ENCODE data around the gene SART1. TPM values are rescaled to one million over a fixed set of nuclear protein-coding genes. Genes with fewer than 3 reads are reported as not detected.
"Not testable (repeated sequence)": the region's sequence is repeated elsewhere in the genome, so short reads cannot be mapped to it uniquely, and the experiment has no call there.

Gene SART1
- total RNA-seq, 2 donors from 2014 or later = 72.9 to 107 TPM

DNA sequence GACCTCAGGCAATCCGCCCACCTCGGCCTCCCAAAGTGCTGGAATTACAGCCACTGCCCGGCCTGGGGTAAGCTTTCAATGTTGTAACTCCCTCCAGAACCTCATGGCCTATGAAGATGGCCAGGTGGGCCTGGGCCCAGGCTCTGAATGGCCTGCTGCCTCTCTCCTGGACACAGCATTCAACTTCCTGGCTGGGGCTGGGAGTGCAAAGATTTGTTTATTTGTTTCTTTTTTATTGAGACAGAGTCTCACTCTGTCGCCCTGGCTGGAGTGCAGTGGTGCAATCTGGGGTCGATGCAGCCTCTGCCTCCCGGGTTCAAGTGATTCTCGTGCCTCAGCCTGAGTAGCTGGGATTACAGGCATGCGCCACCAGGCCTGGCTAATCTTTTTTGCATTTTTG lies 16.8 kb upstream of the SART1 start:
- Mint-ChIP-seq H3K27me3 (no peaks in the 10 kb centered on the region), H3K4me3 (no peak overlapping the region), H3K27ac (no peak overlapping the region), H3K36me3 (no peaks in the 10 kb centered on the region), H3K9me3 (no peaks in the 10 kb centered on the region), H3K4me1 (ENCODE audit: low read depth in 2 of 2) (peaks cover 6% of the 10 kb centered on the region in 2 donors)
- peak; percentile 28 for DNase-seq (ENCODE audit: low spot score)
- no peak for ATAC-seq

- Mint-ChIP-seq H3K27ac (no peak within 1 kb of the TSS), H3K27me3 (no peaks in the 10 kb centered on the region), H3K9me3 (no peaks in the 10 kb centered on the region), H3K4me3 (no peak within 1 kb of the TSS), H3K4me1 (ENCODE audit: low read depth in 2 of 2) (peaks cover 6% of the 10 kb centered on the region in 2 donors), H3K36me3 (no peaks in the 10 kb centered on the region)
- ATAC-seq = no peak
- peak; percentile 41 for DNase-seq (ENCODE audit: low spot score)
These were observed 16.1 kb upstream of the SART1 start, which contains the start of gene TSGA10IP for GRCh38 chr11:65945430-65945911. Gene TSGA10IP, plus strand, starts transcription at chr11:65945480. Its CDS starts 196 bp downstream, at chr11:65945676.

DNA sequence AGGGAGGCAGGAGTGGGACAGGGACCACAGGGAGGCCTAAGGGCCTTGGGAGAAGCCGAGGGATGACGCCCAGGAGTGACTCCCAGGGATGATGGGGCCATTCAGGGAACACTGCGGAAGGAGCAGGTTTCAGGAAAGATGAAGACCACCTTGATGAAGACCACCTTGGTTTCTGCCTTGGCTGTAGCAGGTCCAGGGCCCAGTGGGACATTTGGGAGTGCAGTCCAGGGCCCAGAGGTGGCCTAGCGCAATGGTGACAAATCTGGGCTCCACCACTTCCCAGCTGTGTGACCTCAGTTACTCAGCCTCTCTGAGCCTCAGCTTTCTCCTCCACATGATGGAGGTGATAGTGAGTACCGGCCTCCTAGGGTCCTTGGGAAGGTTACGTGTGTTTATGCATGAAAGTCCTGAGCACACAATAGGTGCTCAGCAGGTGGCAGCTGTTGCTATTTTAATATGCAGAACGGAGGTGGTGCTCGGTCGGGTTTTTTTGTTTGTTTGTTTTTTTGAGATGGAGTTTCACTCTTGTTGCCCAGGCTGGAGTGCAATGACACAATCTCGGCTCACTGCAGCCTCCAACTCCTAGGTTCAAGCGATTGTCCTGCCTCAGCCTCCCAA lies 15.5 kb upstream of the SART1 start:
- peaks cover 6% of the 10 kb centered on the region in 2 donors for H3K4me1 Mint-ChIP-seq (ENCODE audit: low read depth in 2 of 2)
- no peaks in the 10 kb centered on the region for H3K36me3 Mint-ChIP-seq
- DNase-seq (ENCODE audit: low spot score) (no peak), ATAC-seq (no peak)
- H3K27me3 Mint-ChIP-seq = no peaks in the 10 kb centered on the region
- H3K9me3 Mint-ChIP-seq = no peaks in the 10 kb centered on the region
- H3K4me3 Mint-ChIP-seq = no peak overlapping the region
- no peak overlapping the region for H3K27ac Mint-ChIP-seq

GRCh38 chr11:65946655-65947054 lies 14.9 kb upstream of the SART1 start:
- no peak overlapping the region for H3K4me3 Mint-ChIP-seq
- DNase-seq (ENCODE audit: low spot score) = peak; percentile 32
- no peak for ATAC-seq
- no peaks in the 10 kb centered on the region for H3K36me3 Mint-ChIP-seq
- no peaks in the 10 kb centered on the region for H3K27me3 Mint-ChIP-seq
- no peaks in the 10 kb centered on the region for H3K9me3 Mint-ChIP-seq
- H3K27ac Mint-ChIP-seq = no peak overlapping the region
- peaks cover 0 to under 1% of the 10 kb centered on the region in 2 donors for H3K4me1 Mint-ChIP-seq (ENCODE audit: low read depth in 2 of 2)

DNA sequence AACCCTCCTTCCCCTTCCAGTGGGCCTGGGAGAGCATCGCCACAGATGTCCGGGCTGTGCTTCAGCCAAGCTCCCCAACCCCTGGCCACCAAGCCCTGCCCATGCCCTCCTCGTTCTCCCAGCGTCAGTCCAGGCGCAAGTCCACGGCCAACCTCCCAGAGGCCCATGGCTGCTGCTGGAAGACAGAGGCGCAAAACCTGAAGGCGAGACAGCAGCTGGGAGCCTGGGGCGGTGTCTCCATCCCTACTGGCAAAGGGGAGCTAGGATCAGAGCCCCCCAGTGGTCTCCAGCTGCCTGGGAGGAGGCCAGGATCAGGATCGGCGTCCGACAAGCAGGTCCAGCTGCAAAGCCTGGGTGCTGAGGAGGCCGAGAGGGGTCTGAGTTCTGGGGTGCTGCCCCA lies 14.4 kb upstream of the SART1 start:
- H3K36me3 Mint-ChIP-seq = no peaks in the 10 kb centered on the region
- H3K27me3 Mint-ChIP-seq = no peaks in the 10 kb centered on the region
- DNase-seq (ENCODE audit: low spot score) (peak; percentile 47), ATAC-seq (no peak)
- H3K27ac Mint-ChIP-seq = no peak overlapping the region
- no peaks in the 10 kb centered on the region for H3K4me1 Mint-ChIP-seq (ENCODE audit: low read depth in 2 of 2)
- H3K4me3 Mint-ChIP-seq = no peak overlapping the region
- no peaks in the 10 kb centered on the region for H3K9me3 Mint-ChIP-seq

DNA sequence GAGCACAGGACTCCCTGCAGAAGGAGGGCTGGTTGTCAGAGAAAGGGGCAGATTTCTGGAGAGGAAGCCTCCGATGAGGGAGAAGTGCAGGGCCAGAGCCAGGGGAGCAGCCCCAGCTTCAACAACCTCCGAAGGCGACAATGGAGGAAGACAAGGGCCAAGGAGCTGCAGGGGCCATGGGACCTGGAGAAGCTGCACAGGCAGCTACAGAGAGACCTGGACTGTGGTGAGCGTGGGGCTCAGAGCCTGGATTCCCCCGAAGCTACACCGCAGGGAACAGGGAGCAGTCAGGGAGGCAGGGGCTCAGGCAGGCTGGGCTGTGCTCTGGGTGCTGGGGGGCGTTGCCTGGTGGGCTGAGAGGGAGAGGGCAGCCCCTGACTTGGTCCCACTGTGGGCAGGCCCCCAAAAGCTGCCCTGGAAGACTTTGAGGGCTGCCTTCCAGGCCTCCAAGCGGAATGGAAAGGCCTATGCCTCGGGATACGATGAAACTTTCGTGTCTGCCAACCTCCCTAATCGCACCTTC lies 13.9 kb upstream of the SART1 start:
- ATAC-seq (no peak), DNase-seq (ENCODE audit: low spot score) (no peak)
- no peaks in the 10 kb centered on the region for H3K36me3 Mint-ChIP-seq
- H3K9me3 Mint-ChIP-seq = no peaks in the 10 kb centered on the region
- H3K27ac Mint-ChIP-seq = no peak overlapping the region
- H3K4me1 Mint-ChIP-seq (ENCODE audit: low read depth in 2 of 2) = no peaks in the 10 kb centered on the region
- no peak overlapping the region for H3K4me3 Mint-ChIP-seq
- no peaks in the 10 kb centered on the region for H3K27me3 Mint-ChIP-seq

GRCh38 chr11:65950711-65951110 lies 10.8 kb upstream of the SART1 start:
- not testable (repeated sequence) for H3K36me3 Mint-ChIP-seq; H3K27ac Mint-ChIP-seq; H3K27me3 Mint-ChIP-seq; H3K9me3 Mint-ChIP-seq; DNase-seq (ENCODE audit: low spot score); H3K4me3 Mint-ChIP-seq; ATAC-seq; H3K4me1 Mint-ChIP-seq (ENCODE audit: low read depth in 2 of 2)

GRCh38 chr11:65951641-65952040 lies 9.9 kb upstream of the SART1 start:
- H3K9me3 Mint-ChIP-seq; H3K4me3 Mint-ChIP-seq; H3K27me3 Mint-ChIP-seq; H3K36me3 Mint-ChIP-seq; H3K27ac Mint-ChIP-seq; H3K4me1 Mint-ChIP-seq (ENCODE audit: low read depth in 2 of 2); DNase-seq (ENCODE audit: low spot score); ATAC-seq: not testable (repeated sequence)

DNA sequence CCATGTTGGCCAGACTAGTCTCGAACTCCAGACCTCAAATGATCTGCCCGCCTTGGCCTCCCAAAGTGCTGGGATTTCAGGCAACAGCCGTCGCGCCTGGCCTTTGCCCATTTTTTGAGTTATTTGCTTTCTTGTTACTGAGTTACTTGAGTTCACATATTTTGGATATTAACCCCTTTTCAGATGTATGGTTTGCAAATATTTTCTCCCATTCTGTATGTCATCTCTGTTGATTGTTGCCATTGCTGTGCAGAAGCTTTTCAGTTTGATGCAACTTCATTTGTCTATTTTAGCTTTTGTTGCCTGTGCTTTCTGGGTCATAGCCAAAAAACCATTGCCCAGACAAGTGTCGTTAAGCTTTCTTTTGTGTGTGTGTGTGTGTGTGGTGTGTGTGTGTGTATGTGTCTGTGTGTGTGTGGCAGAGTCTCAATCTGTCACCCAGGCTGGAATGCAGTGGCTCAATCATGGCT lies 9.4 kb upstream of the SART1 start:
- no peaks in the 10 kb centered on the region for H3K27me3 Mint-ChIP-seq
- H3K4me1 Mint-ChIP-seq (ENCODE audit: low read depth in 2 of 2) = no peaks in the 10 kb centered on the region
- no peak overlapping the region for H3K27ac Mint-ChIP-seq
- H3K4me3 Mint-ChIP-seq = no peak overlapping the region
- ATAC-seq = no peak
- H3K36me3 Mint-ChIP-seq = no peaks in the 10 kb centered on the region
- no peaks in the 10 kb centered on the region for H3K9me3 Mint-ChIP-seq
- no peak for DNase-seq (ENCODE audit: low spot score)

DNA sequence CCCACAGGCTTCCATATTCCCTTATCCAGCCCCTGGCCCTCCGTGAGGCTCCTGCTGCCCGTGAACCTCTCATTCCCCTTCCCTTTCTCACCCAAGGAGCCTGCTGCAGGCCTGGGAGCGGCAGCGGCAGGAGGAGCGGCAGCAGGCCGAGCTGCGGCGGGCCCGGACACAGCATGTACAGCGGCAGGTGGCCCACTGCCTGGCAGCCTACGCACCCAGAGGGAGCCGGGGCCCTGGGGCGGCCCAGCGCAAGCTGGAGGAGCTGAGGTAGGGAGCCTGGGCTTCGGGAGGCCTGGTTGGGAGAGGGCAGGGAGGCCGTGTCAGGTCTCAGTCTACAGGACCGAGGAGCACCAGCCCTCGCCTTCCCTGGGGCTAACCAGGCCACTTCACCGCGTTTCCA lies 8.1 kb upstream of the SART1 start:
- H3K4me3 Mint-ChIP-seq = no peak overlapping the region
- no peaks in the 10 kb centered on the region for H3K27me3 Mint-ChIP-seq
- H3K36me3 Mint-ChIP-seq = no peaks in the 10 kb centered on the region
- H3K9me3 Mint-ChIP-seq = no peaks in the 10 kb centered on the region
- peaks cover 0 to 2% of the 10 kb centered on the region in 2 donors for H3K4me1 Mint-ChIP-seq (ENCODE audit: low read depth in 2 of 2)
- ATAC-seq (no peak), DNase-seq (ENCODE audit: low spot score) (no peak)
- H3K27ac Mint-ChIP-seq = no peak overlapping the region

- Mint-ChIP-seq H3K27me3 (no peaks in the 10 kb centered on the region), H3K4me1 (ENCODE audit: low read depth in 2 of 2) (peaks cover 0 to 2% of the 10 kb centered on the region in 2 donors), H3K9me3 (no peaks in the 10 kb centered on the region), H3K4me3 (no peak overlapping the region), H3K36me3 (no peaks in the 10 kb centered on the region), H3K27ac (no peak overlapping the region)
- ATAC-seq = no peak
- no peak for DNase-seq (ENCODE audit: low spot score)
These were observed 6.8 kb upstream of the SART1 start for GRCh38 chr11:65954771-65955170.

DNA sequence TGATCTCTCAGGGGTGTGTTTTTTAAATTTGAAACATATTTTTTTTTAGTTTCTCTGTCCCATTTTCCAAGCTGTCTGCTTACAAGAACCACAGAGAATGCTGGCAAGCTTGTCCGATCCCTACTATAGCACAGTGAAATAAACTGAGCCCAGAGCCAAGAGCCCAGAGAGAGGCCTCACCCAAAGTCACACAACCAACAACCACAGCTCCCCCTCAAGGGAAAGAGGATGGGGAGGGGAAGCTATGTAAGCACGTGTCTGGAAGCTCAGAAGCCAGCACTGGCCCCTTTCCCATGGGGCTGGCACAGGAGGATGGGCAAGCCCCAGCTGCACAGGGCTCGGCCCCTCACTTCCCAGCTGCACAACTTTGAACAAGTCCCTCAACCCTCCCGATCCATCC lies 3.2 kb upstream of the SART1 start:
- Mint-ChIP-seq H3K9me3 (no peaks in the 10 kb centered on the region), H3K27ac (no peak overlapping the region), H3K4me1 (ENCODE audit: low read depth in 2 of 2) (peaks cover 21 to 22% of the 10 kb centered on the region in 2 donors), H3K27me3 (no peaks in the 10 kb centered on the region), H3K4me3 (no peak overlapping the region), H3K36me3 (peaks cover 17% of the 10 kb centered on the region)
- ATAC-seq = no peak
- DNase-seq (ENCODE audit: low spot score) = no peak

- DNase-seq (ENCODE audit: low spot score) (peak; percentile 55), ATAC-seq (no peak)
- Mint-ChIP-seq H3K36me3 (peaks cover 17% of the 10 kb centered on the region), H3K4me1 (ENCODE audit: low read depth in 2 of 2) (peaks cover 26 to 27% of the 10 kb centered on the region in 2 donors), H3K4me3 (no peak overlapping the region), H3K27ac (no peak overlapping the region), H3K9me3 (no peaks in the 10 kb centered on the region), H3K27me3 (no peaks in the 10 kb centered on the region)
These were observed 2.6 kb upstream of the SART1 start for GRCh38 chr11:65958774-65959420.

- no peak for ATAC-seq
- no peak for DNase-seq (ENCODE audit: low spot score)
- Mint-ChIP-seq H3K36me3 (peaks cover 20% of the 10 kb centered on the region), H3K27me3 (no peaks in the 10 kb centered on the region), H3K4me1 (ENCODE audit: low read depth in 2 of 2) (peaks cover 27 to 34% of the 10 kb centered on the region in 2 donors), H3K9me3 (no peaks in the 10 kb centered on the region), H3K4me3 (peak overlapping the region; percentile 89), H3K27ac (peak overlapping the region; percentile 84 to 96)
These were observed 689 bp upstream of the SART1 start for GRCh38 chr11:65960824-65961266.

Data from natural killer cell treated with Interleukin-12 subunit alpha and Interleukin-12 subunit beta and Interleukin-15 and Interleukin-18, amount 100 ng/mL, for 72 hours (primary cell).